ENCODE results near the gene NDST1. TPM values are rescaled to one million over a fixed set of nuclear protein-coding genes. Genes with fewer than 3 reads are reported as not detected.

NDST1 gene
- total and polyA plus RNA-seq, 10 of the 15 experiments (the other 5 are each of a cell fraction or from before 2014, with no cell fraction given), result 0.20 to 53.5 (median 12.9) TPM

DNA sequence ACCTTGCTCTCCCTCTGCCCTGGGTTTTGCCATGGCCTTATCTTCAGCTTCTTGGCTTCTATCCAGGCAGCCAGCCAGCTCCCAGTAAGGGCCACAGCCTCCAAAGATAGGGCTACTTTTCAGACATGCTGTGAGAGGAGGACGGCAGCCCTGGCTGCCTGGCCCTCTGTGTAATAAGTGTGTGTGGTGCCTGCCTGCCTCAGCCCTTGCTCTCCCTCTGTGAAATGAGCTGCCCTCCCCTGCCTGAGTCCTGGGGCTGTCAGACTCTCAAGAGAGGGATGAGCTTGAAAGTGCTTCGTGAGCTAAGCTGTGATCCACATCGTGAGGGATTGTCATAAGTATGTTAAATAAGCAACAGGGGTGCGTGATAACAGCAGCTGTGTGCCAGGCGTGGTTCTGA is 8.1 kb downstream of the NDST1 start (continued):
- TF ChIP-seq SREBF2 (IDR thresholded peaks at IDR 0.05; ENCODE audit: low read length) (no peak), MYB (IDR thresholded peaks at IDR 0.05; ENCODE audit: borderline replicate concordance, low read depth, low read length) (no peak), NR2F1 (conservative IDR thresholded peaks at IDR 0.05) (no peak), RFX5 (IDR thresholded peaks at IDR 0.05; ENCODE audit: low read depth, low read length) (no peak), CHD1 (IDR thresholded peaks at IDR 0.05; ENCODE audit: low read depth, low read length) (no peak), HDAC6 (IDR thresholded peaks at IDR 0.05; ENCODE audit: unreplicated experiment) (no peak), RAD21 (IDR thresholded peaks at IDR 0.05; ENCODE audit: insufficient read depth, low read depth, low read length) (no peak)
- TF ChIP-seq, protein P1, sequence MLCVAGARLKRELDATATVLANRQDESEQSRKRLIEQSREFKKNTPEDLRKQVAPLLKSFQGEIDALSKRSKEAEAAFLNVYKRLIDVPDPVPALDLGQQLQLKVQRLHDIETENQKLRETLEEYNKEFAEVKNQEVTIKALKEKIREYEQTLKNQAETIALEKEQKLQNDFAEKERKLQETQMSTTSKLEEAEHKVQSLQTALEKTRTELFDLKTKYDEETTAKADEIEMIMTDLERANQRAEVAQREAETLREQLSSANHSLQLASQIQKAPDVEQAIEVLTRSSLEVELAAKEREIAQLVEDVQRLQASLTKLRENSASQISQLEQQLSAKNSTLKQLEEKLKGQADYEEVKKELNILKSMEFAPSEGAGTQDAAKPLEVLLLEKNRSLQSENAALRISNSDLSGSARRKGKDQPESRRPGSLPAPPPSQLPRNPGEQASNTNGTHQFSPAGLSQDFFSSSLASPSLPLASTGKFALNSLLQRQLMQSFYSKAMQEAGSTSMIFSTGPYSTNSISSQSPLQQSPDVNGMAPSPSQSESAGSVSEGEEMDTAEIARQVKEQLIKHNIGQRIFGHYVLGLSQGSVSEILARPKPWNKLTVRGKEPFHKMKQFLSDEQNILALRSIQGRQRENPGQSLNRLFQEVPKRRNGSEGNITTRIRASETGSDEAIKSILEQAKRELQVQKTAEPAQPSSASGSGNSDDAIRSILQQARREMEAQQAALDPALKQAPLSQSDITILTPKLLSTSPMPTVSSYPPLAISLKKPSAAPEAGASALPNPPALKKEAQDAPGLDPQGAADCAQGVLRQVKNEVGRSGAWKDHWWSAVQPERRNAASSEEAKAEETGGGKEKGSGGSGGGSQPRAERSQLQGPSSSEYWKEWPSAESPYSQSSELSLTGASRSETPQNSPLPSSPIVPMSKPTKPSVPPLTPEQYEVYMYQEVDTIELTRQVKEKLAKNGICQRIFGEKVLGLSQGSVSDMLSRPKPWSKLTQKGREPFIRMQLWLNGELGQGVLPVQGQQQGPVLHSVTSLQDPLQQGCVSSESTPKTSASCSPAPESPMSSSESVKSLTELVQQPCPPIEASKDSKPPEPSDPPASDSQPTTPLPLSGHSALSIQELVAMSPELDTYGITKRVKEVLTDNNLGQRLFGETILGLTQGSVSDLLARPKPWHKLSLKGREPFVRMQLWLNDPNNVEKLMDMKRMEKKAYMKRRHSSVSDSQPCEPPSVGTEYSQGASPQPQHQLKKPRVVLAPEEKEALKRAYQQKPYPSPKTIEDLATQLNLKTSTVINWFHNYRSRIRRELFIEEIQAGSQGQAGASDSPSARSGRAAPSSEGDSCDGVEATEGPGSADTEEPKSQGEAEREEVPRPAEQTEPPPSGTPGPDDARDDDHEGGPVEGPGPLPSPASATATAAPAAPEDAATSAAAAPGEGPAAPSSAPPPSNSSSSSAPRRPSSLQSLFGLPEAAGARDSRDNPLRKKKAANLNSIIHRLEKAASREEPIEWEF (IDR thresholded peaks at IDR 0.05; ENCODE audit: insufficient replicate concordance, low read depth, low read length), result no peak
- TF ChIP-seq, protein P2, sequence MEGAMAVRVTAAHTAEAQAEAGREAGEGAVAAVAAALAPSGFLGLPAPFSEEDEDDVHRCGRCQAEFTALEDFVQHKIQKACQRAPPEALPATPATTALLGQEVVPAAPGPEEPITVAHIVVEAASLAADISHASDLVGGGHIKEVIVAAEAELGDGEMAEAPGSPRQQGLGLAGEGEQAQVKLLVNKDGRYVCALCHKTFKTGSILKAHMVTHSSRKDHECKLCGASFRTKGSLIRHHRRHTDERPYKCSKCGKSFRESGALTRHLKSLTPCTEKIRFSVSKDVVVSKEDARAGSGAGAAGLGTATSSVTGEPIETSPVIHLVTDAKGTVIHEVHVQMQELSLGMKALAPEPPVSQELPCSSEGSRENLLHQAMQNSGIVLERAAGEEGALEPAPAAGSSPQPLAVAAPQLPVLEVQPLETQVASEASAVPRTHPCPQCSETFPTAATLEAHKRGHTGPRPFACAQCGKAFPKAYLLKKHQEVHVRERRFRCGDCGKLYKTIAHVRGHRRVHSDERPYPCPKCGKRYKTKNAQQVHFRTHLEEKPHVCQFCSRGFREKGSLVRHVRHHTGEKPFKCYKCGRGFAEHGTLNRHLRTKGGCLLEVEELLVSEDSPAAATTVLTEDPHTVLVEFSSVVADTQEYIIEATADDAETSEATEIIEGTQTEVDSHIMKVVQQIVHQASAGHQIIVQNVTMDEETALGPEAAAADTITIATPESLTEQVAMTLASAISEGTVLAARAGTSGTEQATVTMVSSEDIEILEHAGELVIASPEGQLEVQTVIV (IDR thresholded peaks at IDR 0.05; ENCODE audit: borderline replicate concordance, partially characterized antibody), result no peak

Data from GM12878 (cell line).